HFFc6 (cell line): Measurements from ENCODE around the gene CREB3L2. TPM values are rescaled to one million over a fixed set of nuclear protein-coding genes. Genes with fewer than 3 reads are reported as not detected.

Source experiments
- DNase-seq: peaks from one replicate; pipeline ENCODE4 v3.0.0-alpha.2; 2018
- H3K27ac Mint-ChIP-seq: 2 replicates; pipeline ENCODE4 v1.8.0; 2020; ENCODE audit warnings: mild to moderate bottlenecking, mixed read lengths
- H3K27me3 Mint-ChIP-seq: 2 replicates; pipeline ENCODE4 v1.8.0; 2021; ENCODE audit warnings: mild to moderate bottlenecking, moderate library complexity, mixed read lengths; ENCODE audit not compliant: insufficient read depth
- H3K36me3 Mint-ChIP-seq: 2 replicates; pipeline ENCODE4 v1.8.0; 2021; ENCODE audit warnings: low read depth, mixed read lengths
- H3K4me1 Mint-ChIP-seq: 2 replicates; pipeline ENCODE4 v1.8.0; 2020; ENCODE audit warnings: low read depth, mixed read lengths
- H3K4me3 Mint-ChIP-seq: 2 replicates; pipeline ENCODE4 v1.8.0; 2020; ENCODE audit warnings: mild to moderate bottlenecking, moderate library complexity, mixed read lengths
- H3K9me3 Mint-ChIP-seq: 2 replicates; pipeline ENCODE4 v1.8.0; 2020; ENCODE audit warnings: mild to moderate bottlenecking, mixed read lengths
- total RNA-seq, 6 experiments: library from RNA; stranded (reverse); fragmentation: NEBNext Ultra II Directional; extraction: Animal tissue kit (Norgen Biotek cat#: 25700); gene quantifications; 2 replicates in 1 of 6; 3 replicates in 5 of 6; pipeline ENCODE4 v1.2.3, GENCODE V29; 2021
- TF ChIP-seq, protein P1 (sequence below): fragments of 200-600 bp; sonication (generic); IDR thresholded peaks from 2 replicates; pipeline ENCODE4 v1.5.0; 2021; ENCODE audit warnings: antibody characterized with exemption, mild to moderate bottlenecking

The CREB3L2 gene
- total RNA-seq, 6 experiments from 2014 or later, result 112 to 139 (median 123) TPM

DNA sequence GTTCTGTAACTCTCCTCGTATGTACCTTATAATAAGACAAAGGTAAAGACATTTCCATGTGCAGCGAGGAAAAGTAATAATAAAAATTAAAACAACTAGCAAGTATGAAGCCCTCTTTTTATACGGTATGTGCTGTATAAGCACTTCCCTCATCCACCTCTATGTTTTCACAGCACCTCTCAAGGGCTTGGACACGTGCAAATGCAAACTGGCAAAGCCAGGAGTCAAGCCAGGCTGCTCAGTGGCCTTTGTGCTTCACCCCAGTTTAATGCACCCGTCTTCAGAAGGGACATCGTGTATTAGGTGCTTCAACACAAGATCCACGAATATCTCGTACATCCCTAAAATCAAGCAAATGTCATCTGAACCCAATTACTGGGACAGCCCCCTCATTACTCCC, 153.8 kb downstream of the CREB3L2 start:
- H3K4me1 Mint-ChIP-seq, result peaks cover 43% of the 10 kb centered on the region
- peak overlapping the region; percentile 47; the same call in 1 of the 2 replicates for H3K4me3 Mint-ChIP-seq
- H3K9me3 Mint-ChIP-seq, result no peaks in the 10 kb centered on the region
- H3K36me3 Mint-ChIP-seq, result peaks cover 32% of the 10 kb centered on the region
- no peak overlapping the region for H3K27ac Mint-ChIP-seq
- TF ChIP-seq, protein P1, sequence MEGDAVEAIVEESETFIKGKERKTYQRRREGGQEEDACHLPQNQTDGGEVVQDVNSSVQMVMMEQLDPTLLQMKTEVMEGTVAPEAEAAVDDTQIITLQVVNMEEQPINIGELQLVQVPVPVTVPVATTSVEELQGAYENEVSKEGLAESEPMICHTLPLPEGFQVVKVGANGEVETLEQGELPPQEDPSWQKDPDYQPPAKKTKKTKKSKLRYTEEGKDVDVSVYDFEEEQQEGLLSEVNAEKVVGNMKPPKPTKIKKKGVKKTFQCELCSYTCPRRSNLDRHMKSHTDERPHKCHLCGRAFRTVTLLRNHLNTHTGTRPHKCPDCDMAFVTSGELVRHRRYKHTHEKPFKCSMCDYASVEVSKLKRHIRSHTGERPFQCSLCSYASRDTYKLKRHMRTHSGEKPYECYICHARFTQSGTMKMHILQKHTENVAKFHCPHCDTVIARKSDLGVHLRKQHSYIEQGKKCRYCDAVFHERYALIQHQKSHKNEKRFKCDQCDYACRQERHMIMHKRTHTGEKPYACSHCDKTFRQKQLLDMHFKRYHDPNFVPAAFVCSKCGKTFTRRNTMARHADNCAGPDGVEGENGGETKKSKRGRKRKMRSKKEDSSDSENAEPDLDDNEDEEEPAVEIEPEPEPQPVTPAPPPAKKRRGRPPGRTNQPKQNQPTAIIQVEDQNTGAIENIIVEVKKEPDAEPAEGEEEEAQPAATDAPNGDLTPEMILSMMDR, result no peak
- peaks cover 2% of the 10 kb centered on the region; the same call in 1 of the 2 replicates for H3K27me3 Mint-ChIP-seq
- no peak for DNase-seq

DNA sequence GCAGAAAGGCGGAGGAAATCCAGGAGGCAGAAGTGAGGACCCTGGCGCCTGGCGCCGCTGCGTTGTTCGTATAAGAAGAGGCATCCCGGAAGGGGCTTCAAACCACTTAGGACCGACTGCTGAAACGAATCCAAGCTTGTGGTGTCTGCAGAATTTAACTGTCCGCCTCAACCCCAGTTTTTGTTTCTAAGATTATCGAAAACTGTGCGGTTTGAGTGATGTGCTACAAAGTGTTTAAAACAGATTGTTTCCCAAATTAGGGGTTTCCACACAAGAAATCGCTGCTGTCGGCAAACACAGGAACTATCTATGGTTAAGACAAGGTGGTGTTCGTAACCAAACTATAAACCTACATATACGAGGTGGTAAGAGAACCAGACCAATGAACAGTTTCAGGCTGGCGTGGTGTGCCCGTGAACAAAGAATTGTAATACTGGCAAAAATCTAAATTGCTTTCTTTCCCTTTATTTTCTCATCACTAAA, 154.3 kb downstream of the CREB3L2 start:
- DNase-seq, result no peak
- H3K9me3 Mint-ChIP-seq, result no peaks in the 10 kb centered on the region
- peaks cover 2% of the 10 kb centered on the region; the same call in 1 of the 2 replicates for H3K27me3 Mint-ChIP-seq
- H3K36me3 Mint-ChIP-seq, result peaks cover 27% of the 10 kb centered on the region
- H3K4me3 Mint-ChIP-seq, result peak overlapping the region; percentile 47; the same call in 1 of the 2 replicates
- no peak overlapping the region for H3K27ac Mint-ChIP-seq
- TF ChIP-seq, protein P1, result no peak
- peaks cover 39% of the 10 kb centered on the region for H3K4me1 Mint-ChIP-seq

DNA sequence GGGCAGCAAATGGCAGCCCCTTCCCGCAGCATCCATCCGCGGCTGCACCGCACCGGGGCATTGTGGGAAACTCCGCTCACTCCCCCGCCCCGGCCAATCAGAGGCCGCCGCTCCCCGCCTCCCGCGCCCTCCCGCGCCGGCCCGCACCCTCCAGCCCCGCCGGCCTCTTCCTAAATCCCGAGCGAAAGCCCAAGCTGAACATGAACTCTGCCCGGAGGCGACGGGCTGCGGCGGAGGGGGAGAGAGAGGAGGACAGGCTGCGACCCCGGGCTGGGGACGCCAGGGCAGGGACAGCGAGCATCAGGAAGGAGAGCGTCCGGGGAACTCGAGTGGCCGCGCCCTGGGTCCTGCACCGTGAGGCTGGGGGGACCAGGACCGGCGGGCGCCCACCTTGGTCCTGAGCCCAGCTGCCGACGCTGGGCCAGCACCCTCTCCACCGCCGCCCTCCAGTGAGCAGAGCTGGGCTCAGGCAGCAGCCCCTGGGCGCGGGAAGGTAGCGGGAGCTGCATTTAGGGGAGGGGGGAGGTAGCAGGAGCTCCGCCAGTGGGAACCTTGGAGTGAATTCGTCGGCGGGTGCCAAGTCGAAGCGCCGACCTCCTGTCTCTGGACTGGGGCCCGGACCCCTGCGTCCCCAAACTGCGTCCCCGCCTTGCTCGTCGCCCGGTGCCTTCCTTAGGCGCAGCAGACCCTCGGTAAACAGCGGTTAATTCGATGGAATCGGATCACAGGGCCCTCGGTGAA, 154.9 kb downstream of the CREB3L2 start, which contains the start of gene DGKI:
DGKI (minus strand) TSS at position 148 of the 741 bp plus-strand sequence.
- H3K4me1 Mint-ChIP-seq, result peaks cover 32% of the 10 kb centered on the region
- TF ChIP-seq, protein P1, result no peak
- peaks cover 21% of the 10 kb centered on the region for H3K36me3 Mint-ChIP-seq
- DNase-seq, result no peak
- H3K9me3 Mint-ChIP-seq, result no peaks in the 10 kb centered on the region
- H3K27me3 Mint-ChIP-seq, result peaks cover 2% of the 10 kb centered on the region; the same call in 1 of the 2 replicates
- no peak within 1 kb of the TSS for H3K27ac Mint-ChIP-seq
- peak within 1 kb of the TSS; percentile 82 for H3K4me3 Mint-ChIP-seq

DNA sequence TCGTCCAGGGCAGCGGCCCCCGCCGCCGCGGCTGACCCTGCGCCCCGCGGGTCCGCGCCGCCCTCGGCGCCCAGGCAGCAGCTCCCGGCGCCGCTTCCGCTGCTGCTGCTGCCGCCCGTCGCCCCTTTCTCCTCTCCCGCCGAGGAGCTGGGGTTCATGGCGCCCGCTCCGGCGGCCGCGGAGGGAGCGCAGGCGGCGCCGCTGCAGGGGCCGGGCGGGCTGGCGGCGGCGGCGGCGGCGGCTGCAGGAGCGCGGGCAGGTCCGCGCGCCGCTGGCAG, 155.4 kb downstream of the CREB3L2 start:
- Mint-ChIP-seq H3K27ac (no peak overlapping the region), H3K9me3 (no peaks in the 10 kb centered on the region), H3K36me3 (peaks cover 16% of the 10 kb centered on the region), H3K27me3 (peaks cover 2% of the 10 kb centered on the region; the same call in 1 of the 2 replicates), H3K4me1 (peaks cover 27% of the 10 kb centered on the region), H3K4me3 (no peak overlapping the region)
- no peak for DNase-seq
- TF ChIP-seq, protein P1, result no peak

DNA sequence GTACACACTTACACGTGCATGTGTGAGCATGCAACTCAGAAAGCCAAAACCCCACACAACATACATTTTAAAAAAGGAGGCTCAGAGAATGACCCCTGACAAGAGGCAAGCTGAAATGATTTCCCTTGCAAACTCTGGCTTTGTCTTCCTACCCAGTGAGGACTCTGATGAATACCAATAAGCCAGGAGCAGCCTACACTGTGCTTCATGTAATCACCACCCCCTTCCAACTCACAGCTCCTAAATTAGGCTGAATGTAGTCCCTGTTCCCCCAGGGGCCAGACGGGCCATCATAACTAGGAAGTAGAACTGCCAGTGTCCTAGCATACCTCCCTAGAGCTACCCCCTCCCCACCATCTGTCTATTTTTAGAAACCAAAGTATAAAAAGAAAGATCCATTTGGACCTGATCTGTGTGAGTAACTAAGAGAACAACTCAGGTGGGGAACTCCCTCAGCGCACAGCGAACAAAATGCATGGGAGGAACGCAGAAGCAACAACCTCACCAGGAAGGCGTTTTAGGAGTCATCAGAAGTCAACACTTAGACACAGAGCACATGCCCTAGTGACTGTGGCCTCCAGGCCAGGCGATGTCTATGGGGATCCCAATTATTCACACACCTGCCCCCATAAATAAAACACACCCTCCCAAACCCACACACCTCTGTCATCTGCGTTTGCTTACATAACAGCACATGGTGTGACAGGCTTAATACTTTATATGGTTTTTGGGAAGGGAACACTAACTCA, 157.0 kb downstream of the CREB3L2 start:
- no peak overlapping the region for H3K4me3 Mint-ChIP-seq
- peaks cover 11% of the 10 kb centered on the region for H3K4me1 Mint-ChIP-seq
- DNase-seq, result no peak
- peaks cover 6% of the 10 kb centered on the region; the same call in 1 of the 2 replicates for H3K36me3 Mint-ChIP-seq
- peaks cover 2% of the 10 kb centered on the region; the same call in 1 of the 2 replicates for H3K27me3 Mint-ChIP-seq
- TF ChIP-seq, protein P1, result no peak
- no peak overlapping the region for H3K27ac Mint-ChIP-seq
- H3K9me3 Mint-ChIP-seq, result no peaks in the 10 kb centered on the region
